Stimulated activated CD4-positive, alpha-beta T cell treated with anti-CD3 and anti-CD28 coated beads, TNF-alpha, amount 100 ng/mL, for 1 hour (primary cell): ENCODE measurements around the gene CHID1.

Experiments
- DNase-seq, 3 donors: peaks; one replicate each; pipeline ENCODE4 v3.0.0-alpha.2; 2020; ENCODE audit warnings: low read depth in 3 of 3, low spot score in 1 of 3

Gene CHID1

GRCh38 chr11:888310-889212, 22.0 kb downstream of the CHID1 start:
- no peak for DNase-seq

GRCh38 chr11:887589-887988, 23.0 kb downstream of the CHID1 start:
- no peak for DNase-seq

- no peak for DNase-seq
Measured at GRCh38 chr11:886568-886967, 24.0 kb downstream of the CHID1 start.

DNA sequence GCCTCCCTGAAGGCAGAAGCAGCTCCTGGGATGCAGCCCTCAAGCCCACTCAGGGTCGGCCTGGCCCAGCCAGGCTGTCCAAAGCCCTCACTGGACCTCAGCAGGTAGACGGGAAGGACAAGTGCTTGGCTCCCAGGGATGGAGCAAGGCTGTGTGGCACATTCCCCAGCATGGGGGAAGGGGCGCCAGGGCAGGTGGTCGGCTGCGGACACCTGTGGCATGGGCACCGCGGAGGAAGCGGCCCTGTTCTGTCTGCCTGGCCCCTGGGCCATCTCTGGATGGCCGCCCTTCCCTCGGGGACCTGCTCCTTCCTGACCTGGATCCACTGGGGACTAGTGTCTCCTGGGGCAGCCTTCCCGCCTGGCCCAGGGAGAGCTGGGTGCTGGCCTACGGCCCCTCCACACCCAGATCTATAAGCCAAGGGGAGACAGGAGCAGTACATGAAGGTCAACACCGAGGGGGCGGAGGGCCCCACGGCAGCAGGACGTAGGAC, 26.0 kb downstream of the CHID1 start:
- DNase-seq: no peak

GRCh38 chr11:883527-883926, 27.1 kb downstream of the CHID1 start:
- DNase-seq: no peak

GRCh38 chr11:882596-882995, 28.0 kb downstream of the CHID1 start:
- no peak for DNase-seq

GRCh38 chr11:880447-880846, 30.2 kb downstream of the CHID1 start:
- no peak for DNase-seq

- no peak for DNase-seq
Measured at GRCh38 chr11:877565-877964, 33.0 kb downstream of the CHID1 start.

GRCh38 chr11:876545-876944, 34.1 kb downstream of the CHID1 start:
- no peak for DNase-seq

DNA sequence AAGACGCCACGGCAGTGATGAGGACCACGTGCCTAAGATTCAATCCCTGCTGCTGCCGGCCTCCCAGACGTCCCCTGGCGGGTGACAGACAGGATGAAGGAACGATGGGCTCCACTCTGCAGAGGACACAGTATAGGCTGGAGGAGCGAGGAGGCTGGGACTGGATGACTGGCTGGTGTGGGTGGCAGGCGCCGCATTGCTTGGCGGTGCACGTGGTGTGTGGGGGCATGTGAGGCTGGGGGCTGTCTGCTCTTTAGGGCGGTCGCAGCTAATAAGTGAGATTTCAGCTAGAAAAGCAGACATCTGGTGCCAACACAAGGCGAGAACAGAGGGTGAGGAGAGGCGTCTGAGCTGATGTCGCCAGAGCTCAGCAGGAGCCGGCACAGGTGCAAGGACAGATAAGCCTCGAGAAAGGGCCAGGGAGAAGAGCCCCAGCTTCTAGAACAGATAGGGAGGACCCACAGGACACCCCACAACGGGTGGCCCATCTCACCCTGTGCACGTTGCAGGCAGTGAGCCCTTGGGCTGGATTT, 34.8 kb downstream of the CHID1 start:
- DNase-seq: no peak

DNA sequence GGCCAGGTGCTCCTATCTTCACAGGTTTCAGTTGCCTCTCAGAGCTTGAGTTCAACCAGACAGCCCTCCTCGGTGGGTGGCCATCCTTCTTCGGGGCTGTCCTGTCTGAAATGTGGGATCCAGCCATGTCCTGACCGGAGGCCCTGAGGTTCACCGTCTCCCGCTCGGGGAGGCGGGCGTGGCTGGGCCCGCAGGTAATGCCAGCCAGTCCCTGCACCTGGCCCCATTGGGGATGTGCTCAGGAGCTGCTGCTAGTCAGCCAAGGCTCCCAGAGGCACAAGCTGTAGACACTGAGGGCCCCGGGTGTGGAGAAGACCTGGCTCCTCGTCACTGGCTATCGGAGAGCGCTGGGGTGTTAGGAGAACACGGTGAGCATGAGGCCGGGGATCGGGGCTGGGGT, 35.4 kb downstream of the CHID1 start:
- DNase-seq: no peak

GRCh38 chr11:873706-874105, 36.9 kb downstream of the CHID1 start:
- no peak for DNase-seq

GRCh38 chr11:872799-873198, 37.8 kb downstream of the CHID1 start:
- DNase-seq: no peak

GRCh38 chr11:871472-871871, 39.1 kb downstream of the CHID1 start:
- no peak for DNase-seq

DNA sequence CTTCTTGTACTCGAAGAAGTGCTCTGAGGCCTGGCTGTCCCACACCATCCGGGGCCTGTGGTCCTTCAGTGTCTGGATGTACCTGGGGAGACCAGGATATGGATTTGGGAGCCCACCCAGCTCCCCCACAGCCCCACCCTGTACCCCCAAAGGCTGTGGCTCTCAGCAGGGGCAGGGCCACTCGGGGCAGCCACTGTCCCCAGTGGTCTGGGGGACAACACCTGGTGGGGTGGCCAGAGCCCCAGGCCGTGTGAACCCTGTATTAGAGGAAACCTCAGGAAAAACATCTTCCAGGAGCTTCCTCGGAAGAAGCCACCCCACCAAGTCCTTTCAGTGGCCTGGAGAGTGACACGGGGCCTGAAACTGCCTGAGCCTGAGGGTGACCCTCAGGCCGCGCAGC, 40.2 kb downstream of the CHID1 start:
- no peak for DNase-seq

- DNase-seq: no peak
Measured at GRCh38 chr11:870127-870413, 40.5 kb downstream of the CHID1 start.

GRCh38 chr11:869399-870126, 41.0 kb downstream of the CHID1 start:
- DNase-seq: no peak

GRCh38 chr11:868802-869201, 41.8 kb downstream of the CHID1 start:
- no peak for DNase-seq

DNA sequence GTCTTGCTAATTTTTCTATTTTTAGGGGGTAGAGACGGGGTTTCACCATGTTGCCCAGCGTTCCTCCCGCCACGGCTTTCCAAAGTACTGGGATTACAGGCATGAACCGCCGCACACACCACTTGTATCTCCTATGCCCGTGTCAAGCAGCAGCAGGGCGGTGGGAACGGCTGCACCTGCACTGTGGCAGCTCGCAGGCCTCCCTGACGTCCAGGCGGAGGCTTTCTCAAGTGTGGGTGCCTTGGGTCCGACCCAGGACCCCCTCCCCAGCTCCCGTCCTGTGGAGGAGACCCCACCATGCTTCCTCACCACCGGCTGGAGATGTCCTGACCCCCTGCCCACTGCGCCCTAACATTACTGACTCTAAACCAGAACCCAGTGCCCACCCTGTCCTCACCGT, 42.2 kb downstream of the CHID1 start:
- no peak for DNase-seq

- DNase-seq: no peak
Measured at GRCh38 chr11:867856-868358, 42.7 kb downstream of the CHID1 start.

- DNase-seq: no peak
Measured at GRCh38 chr11:866481-866880, 44.1 kb downstream of the CHID1 start.
